ENCODE results near the gene HRG. TPM values are rescaled to one million over a fixed set of nuclear protein-coding genes. Genes with fewer than 3 reads are reported as not detected.

The HRG gene
- total and polyA plus RNA-seq, 8 donors, result not detected

GRCh38 chr3:186670155-186670554 is 4.3 kb downstream of the HRG start:
- intact Hi-C loops (cut with DNase I; ENCODE audit: low total_unique reads), result no loop called here
- H3K9me3 ChIP-seq, result no peaks in the 10 kb centered on the region
- no peak overlapping the region for H3K4me3 ChIP-seq
- H3K4me1 ChIP-seq, result no peaks in the 10 kb centered on the region
- H3K27me3 ChIP-seq, result peaks cover 0 to 26% (median 0%) of the 10 kb centered on the region in 3 donors
- no peak overlapping the region for H3K27ac ChIP-seq
- TF ChIP-seq POLR2AphosphoS5 (IDR thresholded peaks at IDR 0.05) (no peak), CTCF (IDR thresholded peaks at IDR 0.05) (no peak), POLR2A (IDR thresholded peaks at IDR 0.05) (no peak), EP300 (IDR thresholded peaks at IDR 0.05) (no peak)
- no peak for DNase-seq
- H3K36me3 ChIP-seq, result no peaks in the 10 kb centered on the region

- no peak for DNase-seq
- Histone ChIP-seq H3K36me3 (no peaks in the 10 kb centered on the region), H3K9me3 (no peaks in the 10 kb centered on the region), H3K4me1 (no peaks in the 10 kb centered on the region), H3K27ac (no peak overlapping the region), H3K4me3 (no peak overlapping the region), H3K27me3 (peaks cover 0 to 20% (median 2%) of the 10 kb centered on the region in 3 donors)
- 85 to 93% (median 93%) methylated on average over 3 of the region's 3 CpGs for WGBS, 5 donors
- intact Hi-C loops (cut with DNase I; ENCODE audit: low total_unique reads), result no loop called here
- no peak for TF ChIP-seq EP300 (IDR thresholded peaks at IDR 0.05)
- TF ChIP-seq CTCF (IDR thresholded peaks at IDR 0.05), result no peak
- no peak for TF ChIP-seq POLR2AphosphoS5 (IDR thresholded peaks at IDR 0.05)
- TF ChIP-seq POLR2A (IDR thresholded peaks at IDR 0.05), result no peak
These were observed 5.2 kb downstream of the HRG start for GRCh38 chr3:186671051-186671450.

GRCh38 chr3:186678604-186679003 is 12.8 kb downstream of the HRG start:
- H3K36me3 ChIP-seq, result no peaks in the 10 kb centered on the region
- no peaks in the 10 kb centered on the region for H3K4me1 ChIP-seq
- H3K27me3 ChIP-seq, result peaks cover 0 to 12% (median 5%) of the 10 kb centered on the region in 3 donors
- H3K4me3 ChIP-seq, result no peak overlapping the region
- no peaks in the 10 kb centered on the region for H3K9me3 ChIP-seq
- TF ChIP-seq POLR2A (IDR thresholded peaks at IDR 0.05) (no peak), POLR2AphosphoS5 (IDR thresholded peaks at IDR 0.05) (no peak), CTCF (IDR thresholded peaks at IDR 0.05) (no peak), EP300 (IDR thresholded peaks at IDR 0.05) (no peak)
- no peak for DNase-seq
- intact Hi-C loops (cut with DNase I; ENCODE audit: low total_unique reads), result no loop called here
- no peak overlapping the region for H3K27ac ChIP-seq

GRCh38 chr3:186679151-186679550 is 13.3 kb downstream of the HRG start:
- no peak overlapping the region for H3K27ac ChIP-seq
- WGBS, 5 donors, result 25 to 57% (median 44%) methylated on average over 1 of the region's 1 CpG
- intact Hi-C loops (cut with DNase I; ENCODE audit: low total_unique reads), result no loop called here
- no peaks in the 10 kb centered on the region for H3K9me3 ChIP-seq
- H3K4me1 ChIP-seq, result no peaks in the 10 kb centered on the region
- H3K4me3 ChIP-seq, result no peak overlapping the region
- H3K36me3 ChIP-seq, result no peaks in the 10 kb centered on the region
- H3K27me3 ChIP-seq, result peaks cover 0 to 7% (median 5%) of the 10 kb centered on the region in 3 donors
- TF ChIP-seq POLR2AphosphoS5 (IDR thresholded peaks at IDR 0.05), result no peak
- no peak for TF ChIP-seq EP300 (IDR thresholded peaks at IDR 0.05)
- no peak for TF ChIP-seq POLR2A (IDR thresholded peaks at IDR 0.05)
- no peak for TF ChIP-seq CTCF (IDR thresholded peaks at IDR 0.05)
- no peak for DNase-seq
